T-helper 17 cell (primary cell): ENCODE results near the gene LIPA. TPM values are rescaled to one million over a fixed set of nuclear protein-coding genes. Genes with fewer than 3 reads are reported as not detected.
"Not testable (repeated sequence)": the region's sequence is repeated elsewhere in the genome, so short reads cannot be mapped to it uniquely, and the experiment has no call there.

Experiments
- ATAC-seq: fragments of 150-1000 bp; cut with Tn5 transposase; 2 replicates; pipeline ENCODE4 v1.10.0; 2021; ENCODE audit warnings: mild to moderate bottlenecking, moderate library complexity
- DNase-seq, 3 donors: peaks; one replicate each; pipeline versions ENCODE4 v3.0.0 to v3.0.0-alpha.2; 2020 to 2021
- H3K9me3 ChIP-seq: one replicate; pipeline ENCODE4 v1.7.0; 2013; ENCODE audit warnings: low read length, mild to moderate bottlenecking; ENCODE audit not compliant: control insufficient read depth, poor library complexity, severe bottlenecking
- H3K27ac Mint-ChIP-seq: one replicate; pipeline ENCODE4 v1.8.0; 2022; ENCODE audit warnings: mild to moderate bottlenecking, moderate library complexity, mixed read lengths
- H3K27me3 Mint-ChIP-seq: one replicate; pipeline ENCODE4 v1.8.0; 2022; ENCODE audit warnings: mixed read lengths
- H3K36me3 Mint-ChIP-seq: one replicate; pipeline ENCODE4 v1.8.0; 2022; ENCODE audit warnings: low read depth, mixed read lengths
- H3K4me1 Mint-ChIP-seq: one replicate; pipeline ENCODE4 v1.8.0; 2022; ENCODE audit warnings: mild to moderate bottlenecking, mixed read lengths
- H3K4me3 Mint-ChIP-seq: one replicate; pipeline ENCODE4 v1.8.0; 2022; ENCODE audit warnings: mild to moderate bottlenecking, moderate library complexity, mixed read lengths
- total RNA-seq, 4 donors: library from RNA in 2 of 4; stranded (reverse) in 2 of 4; gene quantifications; one replicate each; pipeline ENCODE4 v1.2.3 and lab custom pipeline; 2022 to 2026

The LIPA gene
- total RNA-seq, 2 donors from 2014 or later = 24.7 to 33.8 TPM

DNA sequence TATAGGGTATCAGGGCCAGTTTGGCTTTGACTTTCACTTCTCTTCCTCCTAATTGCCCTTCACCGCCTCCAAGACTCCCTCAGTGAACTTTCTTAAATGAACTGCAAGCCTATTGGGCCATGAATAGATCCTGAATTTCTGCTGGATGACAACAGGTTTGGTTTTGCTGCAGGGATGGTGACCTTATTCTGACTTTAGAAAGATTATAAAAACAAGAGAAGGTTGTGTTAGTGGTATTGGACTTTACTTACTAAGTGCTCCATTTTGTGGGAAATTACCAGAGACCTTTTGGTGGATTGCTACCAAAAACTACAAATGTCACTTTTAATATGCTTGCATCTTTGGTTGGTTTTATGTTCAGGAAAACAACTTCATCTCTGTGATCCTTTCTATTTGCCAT is 11.5 kb upstream of the LIPA start:
- Mint-ChIP-seq H3K27me3 (peaks cover 7% of the 10 kb centered on the region), H3K4me1 (peaks cover 3% of the 10 kb centered on the region)

DNA sequence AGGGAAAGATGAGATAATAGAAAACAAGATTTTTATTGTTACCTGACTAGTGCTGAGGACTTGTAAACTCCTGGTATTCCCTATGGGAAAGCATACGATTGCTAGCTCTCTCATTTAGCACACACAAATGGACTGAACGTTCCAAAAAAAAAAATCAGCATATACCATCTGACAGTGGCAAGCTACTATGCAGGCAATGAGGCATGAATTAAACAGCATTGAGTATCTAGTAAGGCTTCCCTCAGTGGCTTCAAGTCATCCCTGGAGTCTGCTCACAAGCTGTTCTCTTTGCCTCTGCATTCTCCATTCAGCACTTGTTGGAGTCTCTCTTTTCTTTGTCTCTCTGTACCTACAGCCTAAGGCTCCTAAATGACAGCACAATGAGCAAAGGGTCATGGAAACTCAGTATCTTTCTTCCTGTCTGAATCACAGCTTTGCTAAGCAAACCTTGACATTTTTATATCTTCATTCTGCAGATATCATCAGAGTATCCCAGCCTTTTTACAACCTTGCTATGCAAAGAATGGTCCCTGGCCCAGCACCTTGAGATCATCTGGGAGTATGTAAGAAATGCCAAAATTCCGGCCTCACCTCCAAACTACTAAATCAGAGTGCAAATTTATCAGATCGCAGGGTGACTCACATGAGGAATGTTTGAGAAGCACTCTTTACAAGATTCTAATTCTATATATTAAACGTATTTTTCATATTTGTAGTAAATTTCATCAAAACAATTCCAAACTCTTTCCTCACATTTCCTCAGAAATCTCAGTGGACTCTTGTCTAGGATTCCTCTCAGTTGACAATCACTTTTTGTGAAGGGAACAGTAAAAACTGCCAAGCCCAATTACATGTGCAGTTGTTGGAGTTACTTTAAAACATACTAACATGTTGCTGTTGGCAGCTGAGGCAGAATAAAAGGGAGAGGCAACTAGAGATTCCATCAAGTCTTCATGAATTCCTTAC is 10.8 kb upstream of the LIPA start:
- no peaks in the 10 kb centered on the region for H3K9me3 ChIP-seq
- no peak for ATAC-seq
- H3K27ac Mint-ChIP-seq = no peak overlapping the region
- no peak for DNase-seq
- H3K36me3 Mint-ChIP-seq = no peaks in the 10 kb centered on the region
- peaks cover 10% of the 10 kb centered on the region for H3K27me3 Mint-ChIP-seq
- H3K4me3 Mint-ChIP-seq = no peak overlapping the region
- H3K4me1 Mint-ChIP-seq = peaks cover 3% of the 10 kb centered on the region

More for the DNA sequence above, 11.5 kb upstream of the LIPA start:
- H3K27ac Mint-ChIP-seq = no peak overlapping the region
- ATAC-seq (no peak), DNase-seq (no peak)
- no peaks in the 10 kb centered on the region for H3K9me3 ChIP-seq
- no peak overlapping the region for H3K4me3 Mint-ChIP-seq
- H3K36me3 Mint-ChIP-seq = no peaks in the 10 kb centered on the region

DNA sequence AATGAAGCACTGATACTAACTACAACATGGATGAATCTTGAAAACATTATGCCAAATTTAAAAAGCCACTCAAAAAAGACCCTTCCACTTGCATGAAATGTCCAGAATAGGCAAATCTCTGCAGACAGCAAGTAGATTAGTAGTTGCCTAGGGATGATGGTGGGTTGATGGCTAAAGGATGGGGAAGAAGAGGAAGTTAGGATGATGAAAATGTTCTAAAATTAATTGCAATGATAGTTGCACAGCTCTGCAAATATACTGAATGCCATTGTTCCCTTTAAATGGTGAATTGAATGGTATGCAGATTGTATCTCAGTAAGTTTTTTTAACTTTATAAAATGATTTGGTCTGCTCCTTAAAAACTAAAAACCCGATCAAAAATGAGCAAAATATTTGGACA is 7.3 kb upstream of the LIPA start:
- Mint-ChIP-seq H3K27me3 (peaks cover 21% of the 10 kb centered on the region), H3K4me3 (no peak overlapping the region), H3K4me1 (no peaks in the 10 kb centered on the region), H3K27ac (no peak overlapping the region), H3K36me3 (no peaks in the 10 kb centered on the region)
- H3K9me3 ChIP-seq = no peaks in the 10 kb centered on the region
- ATAC-seq (no peak), DNase-seq (no peak)

DNA sequence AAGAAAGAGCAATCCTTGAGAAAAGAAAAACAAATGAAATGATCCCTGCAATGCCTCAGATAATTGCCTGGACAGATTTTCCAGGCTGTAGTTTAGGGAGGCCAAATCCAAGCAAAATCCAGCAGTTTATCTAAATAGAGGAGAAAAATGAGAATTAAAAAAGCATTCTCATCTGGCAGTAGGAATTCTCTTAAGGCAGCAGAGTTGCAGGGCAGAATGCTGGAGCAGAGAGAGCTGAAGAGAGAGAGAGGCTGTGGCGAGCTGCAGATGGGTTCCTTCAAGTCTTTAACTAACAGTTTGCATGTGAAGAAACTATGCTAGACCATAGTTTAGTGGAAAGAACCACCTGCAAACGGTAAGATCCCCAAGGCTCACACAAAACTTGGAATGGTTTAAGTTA is 6.0 kb upstream of the LIPA start:
- DNase-seq (no peak), ATAC-seq (no peak)
- Mint-ChIP-seq H3K4me1 (no peaks in the 10 kb centered on the region), H3K4me3 (no peak overlapping the region), H3K36me3 (no peaks in the 10 kb centered on the region), H3K27ac (no peak overlapping the region), H3K27me3 (peaks cover 21% of the 10 kb centered on the region)
- H3K9me3 ChIP-seq = no peaks in the 10 kb centered on the region

DNA sequence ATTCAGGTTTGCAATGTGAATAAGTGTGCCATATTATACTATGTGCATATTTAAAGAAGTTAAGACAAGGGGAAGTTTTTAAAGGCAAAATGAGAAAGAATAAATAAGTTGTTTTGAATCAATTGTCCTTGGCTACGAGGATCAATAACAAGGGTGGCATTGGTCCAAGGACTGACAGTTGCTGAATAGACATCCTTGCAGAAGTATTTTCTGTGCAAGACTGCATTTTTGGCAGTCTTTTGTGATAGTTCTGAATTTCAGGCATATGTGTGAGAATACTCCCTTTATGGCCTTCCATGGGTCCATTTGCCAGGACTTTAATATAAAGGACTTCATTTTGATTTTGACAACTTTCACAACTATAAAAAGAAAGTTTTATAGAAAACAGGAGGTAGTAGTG is 5.4 kb upstream of the LIPA start:
- H3K4me3 Mint-ChIP-seq = no peak overlapping the region
- no peak for DNase-seq
- ATAC-seq = no peak
- H3K27me3 Mint-ChIP-seq = peaks cover 21% of the 10 kb centered on the region
- H3K4me1 Mint-ChIP-seq = no peaks in the 10 kb centered on the region
- no peak overlapping the region for H3K27ac Mint-ChIP-seq
- no peaks in the 10 kb centered on the region for H3K9me3 ChIP-seq
- no peaks in the 10 kb centered on the region for H3K36me3 Mint-ChIP-seq

DNA sequence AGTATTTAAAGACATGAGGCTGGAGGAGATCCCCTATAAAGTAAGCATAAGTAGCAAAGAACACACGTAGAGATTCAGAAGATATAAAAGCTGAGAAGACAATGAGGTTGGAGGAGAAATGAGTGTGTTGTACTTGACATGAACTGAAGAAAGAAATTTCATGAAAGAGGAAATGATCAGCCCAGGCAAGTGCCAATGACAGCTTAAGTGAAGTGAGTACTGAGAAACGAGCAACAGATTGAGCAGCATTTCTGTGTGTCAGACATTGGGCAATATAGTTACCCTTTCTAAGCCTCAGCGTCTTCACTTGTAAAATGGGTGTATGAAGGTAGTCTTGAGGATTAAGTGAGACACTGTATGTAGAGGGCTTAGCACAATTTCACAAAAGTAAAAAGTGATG is 4.8 kb upstream of the LIPA start:
- DNase-seq (no peak), ATAC-seq (no peak)
- peaks cover 21% of the 10 kb centered on the region for H3K27me3 Mint-ChIP-seq
- H3K4me3 Mint-ChIP-seq = no peak overlapping the region
- no peaks in the 10 kb centered on the region for H3K36me3 Mint-ChIP-seq
- H3K27ac Mint-ChIP-seq = no peak overlapping the region
- no peaks in the 10 kb centered on the region for H3K9me3 ChIP-seq
- no peaks in the 10 kb centered on the region for H3K4me1 Mint-ChIP-seq

DNA sequence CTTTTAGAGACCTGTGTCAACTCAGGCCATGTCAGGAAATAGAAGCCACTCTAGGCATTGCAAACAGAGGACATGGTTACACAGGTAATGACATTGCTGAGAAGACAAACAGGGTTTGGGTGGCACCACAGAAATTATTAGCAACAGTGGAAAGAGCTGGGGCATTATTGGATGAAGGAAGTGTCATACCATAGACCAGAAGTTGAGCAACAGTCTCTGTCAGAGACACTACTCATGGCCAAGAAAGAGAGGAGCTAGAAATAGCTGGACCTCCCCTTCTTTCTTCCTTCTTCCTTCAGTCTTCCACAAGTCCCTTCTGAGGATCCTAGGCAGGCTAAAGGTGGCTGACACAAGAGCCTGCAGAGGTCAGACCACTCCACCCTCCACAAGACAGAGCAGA is 4.2 kb upstream of the LIPA start:
- Mint-ChIP-seq H3K27me3 (peaks cover 21% of the 10 kb centered on the region), H3K4me1 (peaks cover 5% of the 10 kb centered on the region), H3K36me3 (no peaks in the 10 kb centered on the region), H3K27ac (no peak overlapping the region), H3K4me3 (no peak overlapping the region)
- no peak for DNase-seq
- H3K9me3 ChIP-seq = no peaks in the 10 kb centered on the region
- no peak for ATAC-seq

DNA sequence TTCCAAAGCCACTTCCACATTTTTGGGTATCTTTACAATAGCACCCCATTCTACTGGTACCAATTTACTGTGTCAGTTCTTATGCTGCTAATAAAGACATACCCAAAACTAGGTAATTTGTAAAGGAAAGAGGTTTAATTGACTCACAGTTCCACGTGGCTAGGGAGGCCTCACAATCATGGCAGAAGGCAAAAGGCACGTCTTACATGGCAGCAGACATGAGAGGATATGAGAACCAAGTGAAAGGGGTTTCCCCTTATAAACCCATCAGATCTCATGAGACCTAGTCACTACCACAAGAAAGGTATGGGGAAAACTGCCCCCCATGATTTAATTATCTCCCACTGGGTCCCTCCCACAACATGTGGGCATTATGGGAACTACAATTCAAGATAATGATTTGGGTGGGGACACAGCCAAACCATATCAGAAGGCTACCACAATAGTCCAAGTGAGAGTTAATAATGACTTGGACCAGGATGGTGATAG is 3.6 kb upstream of the LIPA start:
- not testable (repeated sequence) for H3K27ac Mint-ChIP-seq, H3K4me1 Mint-ChIP-seq, DNase-seq, ATAC-seq, H3K4me3 Mint-ChIP-seq, H3K36me3 Mint-ChIP-seq, H3K9me3 ChIP-seq
- H3K27me3 Mint-ChIP-seq = peaks cover 21% of the 10 kb centered on the region

DNA sequence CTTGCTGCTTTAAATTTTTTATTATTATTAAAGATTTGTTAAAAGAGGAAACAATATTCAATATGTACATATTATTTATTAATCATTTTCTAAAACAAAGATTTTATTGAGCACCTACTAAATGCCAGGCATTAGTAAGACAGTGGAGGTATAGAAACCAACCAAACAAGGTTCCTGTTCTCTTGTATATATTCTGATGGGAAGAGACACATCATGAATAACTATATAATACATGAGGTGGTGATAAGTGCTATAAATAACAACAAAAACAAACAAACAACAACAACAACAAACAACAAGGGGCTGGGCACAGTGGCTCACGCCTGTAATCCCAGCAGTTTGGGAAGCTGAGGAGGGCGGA is 630 bp upstream of the LIPA start:
- H3K27me3 Mint-ChIP-seq = peaks cover 16% of the 10 kb centered on the region
- H3K4me3 Mint-ChIP-seq = peak overlapping the region; percentile 91
- H3K9me3 ChIP-seq = no peaks in the 10 kb centered on the region
- ATAC-seq (no peak), DNase-seq (no peak)
- peak overlapping the region; percentile 74 for H3K27ac Mint-ChIP-seq
- H3K4me1 Mint-ChIP-seq = peaks cover 17% of the 10 kb centered on the region
- H3K36me3 Mint-ChIP-seq = no peaks in the 10 kb centered on the region

DNA sequence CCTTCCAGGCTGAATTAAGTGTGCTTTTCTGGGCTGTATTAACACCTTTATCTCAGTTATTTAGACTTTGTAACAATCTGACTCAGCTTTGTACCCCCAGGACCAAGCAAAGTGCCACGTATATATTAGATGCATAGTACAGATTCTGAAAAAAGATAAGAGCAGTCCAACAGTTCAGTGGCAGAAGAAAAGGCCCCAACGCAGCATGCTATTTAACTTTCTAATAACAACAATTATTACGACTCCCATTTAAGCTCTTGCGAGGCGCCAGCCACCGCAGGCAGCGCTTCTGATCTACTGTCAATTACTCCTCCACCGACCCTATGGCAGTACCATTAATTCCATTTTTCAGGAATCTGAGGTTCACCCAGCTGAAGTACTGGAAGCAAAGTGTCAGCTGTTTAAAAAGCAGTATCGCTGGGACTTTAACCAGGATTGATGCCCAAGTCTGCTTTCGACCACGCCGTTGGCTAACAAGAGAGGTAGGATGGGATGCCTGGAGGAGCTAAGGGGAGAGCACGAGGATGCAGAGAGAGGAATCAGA is 638 bp downstream of the LIPA start:
- DNase-seq = no peak
- Mint-ChIP-seq H3K27ac (peak overlapping the region; percentile 74), H3K27me3 (peaks cover 3% of the 10 kb centered on the region), H3K4me1 (peaks cover 17% of the 10 kb centered on the region), H3K36me3 (no peaks in the 10 kb centered on the region), H3K4me3 (peak overlapping the region; percentile 91)
- H3K9me3 ChIP-seq = no peaks in the 10 kb centered on the region
- ATAC-seq = no peak

DNA sequence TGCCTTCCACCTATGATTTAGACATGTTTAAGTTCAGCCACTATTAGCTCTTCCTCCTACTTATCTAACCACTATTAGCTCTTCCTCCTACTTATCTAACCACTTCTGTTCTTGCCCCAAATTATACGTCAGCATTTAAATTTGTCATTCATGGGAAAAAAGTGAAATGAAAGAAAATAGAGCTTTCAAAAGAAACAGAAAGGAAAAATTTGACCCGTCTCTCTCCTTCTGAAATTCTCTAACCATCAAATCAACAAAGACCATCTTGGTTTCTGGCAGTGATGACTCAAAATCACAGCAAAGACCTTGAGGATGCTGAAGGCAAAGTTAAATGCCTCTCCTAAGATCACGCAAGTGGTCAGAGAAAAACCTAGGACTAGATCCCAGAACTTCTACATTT is 2.6 kb downstream of the LIPA start:
- no peaks in the 10 kb centered on the region for H3K36me3 Mint-ChIP-seq
- H3K4me3 Mint-ChIP-seq = peak overlapping the region; percentile 55
- no peaks in the 10 kb centered on the region for H3K27me3 Mint-ChIP-seq
- no peaks in the 10 kb centered on the region for H3K9me3 ChIP-seq
- DNase-seq (no peak), ATAC-seq (no peak)
- peaks cover 19% of the 10 kb centered on the region for H3K4me1 Mint-ChIP-seq
- H3K27ac Mint-ChIP-seq = peak overlapping the region; percentile 81

DNA sequence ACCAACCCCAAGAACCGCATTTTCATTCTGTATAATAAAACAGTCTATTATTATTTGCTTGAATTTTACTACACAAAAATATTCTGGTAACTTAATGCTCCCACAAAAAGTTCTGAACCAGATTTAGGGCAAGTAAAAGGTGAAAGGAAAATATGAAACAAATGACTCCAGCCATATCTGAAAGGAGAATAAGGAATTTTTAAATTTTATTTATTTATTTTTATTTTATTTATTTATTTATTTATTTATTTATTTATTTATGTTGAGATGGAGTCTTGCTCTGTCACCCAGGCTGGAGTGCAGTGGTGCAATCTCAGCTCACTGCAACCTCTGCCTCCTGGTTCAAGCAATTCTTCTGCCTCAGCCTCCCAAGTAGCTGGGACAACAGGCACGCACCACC is 4.0 kb downstream of the LIPA start:
- H3K36me3 Mint-ChIP-seq = not testable (repeated sequence)

DNA sequence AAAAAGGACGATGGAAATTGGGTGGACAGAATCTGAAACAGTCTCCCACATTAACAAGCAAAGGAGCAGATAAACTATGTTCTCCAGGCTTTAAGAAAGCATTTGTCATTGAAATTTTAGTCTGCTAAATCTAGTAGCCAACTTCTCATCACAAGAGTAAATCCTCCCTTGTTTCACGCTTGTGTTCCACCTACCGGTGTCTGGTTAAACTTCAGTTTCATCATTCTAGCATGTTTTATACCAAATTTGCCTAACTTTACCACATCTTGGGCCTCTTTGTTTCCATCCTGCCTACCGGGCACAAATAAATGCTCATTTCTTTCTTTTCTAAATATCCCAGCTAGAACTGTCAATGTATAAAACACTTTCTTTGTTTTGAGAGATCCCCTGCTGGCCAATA is 5.8 kb downstream of the LIPA start:
- no peaks in the 10 kb centered on the region for H3K36me3 Mint-ChIP-seq
- peaks cover 20% of the 10 kb centered on the region for H3K4me1 Mint-ChIP-seq
- no peak overlapping the region for H3K4me3 Mint-ChIP-seq
- no peaks in the 10 kb centered on the region for H3K27me3 Mint-ChIP-seq
- ATAC-seq (peak; percentile 32), DNase-seq (no peak)
- no peaks in the 10 kb centered on the region for H3K9me3 ChIP-seq
- peak overlapping the region; percentile 29 for H3K27ac Mint-ChIP-seq

More for the DNA sequence above, 4.0 kb downstream of the LIPA start:
- ATAC-seq, H3K9me3 ChIP-seq, H3K27ac Mint-ChIP-seq, H3K4me3 Mint-ChIP-seq, DNase-seq, H3K27me3 Mint-ChIP-seq: not testable (repeated sequence)
- peaks cover 22% of the 10 kb centered on the region for H3K4me1 Mint-ChIP-seq
